ENCODE data around the gene ZBTB17. TPM values are rescaled to one million over a fixed set of nuclear protein-coding genes. Genes with fewer than 3 reads are reported as not detected.
"Not testable (repeated sequence)": the region's sequence is repeated elsewhere in the genome, so short reads cannot be mapped to it uniquely, and the experiment has no call there.

ZBTB17 gene
- total RNA-seq, 1 donor from 2014 or later, result 23.9 TPM

DNA sequence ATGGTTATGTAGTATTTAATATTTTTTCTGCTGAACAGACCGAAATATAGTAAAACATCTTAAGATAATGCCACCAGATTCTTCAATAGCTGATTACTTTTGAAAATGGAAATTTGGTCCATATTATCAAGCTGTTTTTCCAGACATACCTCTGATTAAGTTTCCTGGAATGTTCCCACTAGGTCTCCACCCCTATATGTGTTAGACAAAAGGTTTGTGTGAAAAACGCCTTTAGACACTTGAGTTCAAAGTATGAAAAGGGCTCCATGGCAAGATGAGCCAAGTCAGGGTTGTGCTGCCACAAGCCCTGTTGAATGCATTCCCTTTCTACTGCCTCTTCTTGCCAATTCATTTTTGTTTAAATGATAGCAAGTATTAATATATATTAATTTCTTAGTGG, 52.7 kb downstream of the ZBTB17 start:
- DNase-seq (ENCODE audit: low spot score), result no peak
- Mint-ChIP-seq H3K27me3 (ENCODE audit: low read depth) (no peaks in the 10 kb centered on the region), H3K9me3 (ENCODE audit: low read depth) (no peaks in the 10 kb centered on the region), H3K4me3 (ENCODE audit: unreplicated experiment) (no peak overlapping the region), H3K4me1 (ENCODE audit: low read depth) (peaks cover 53% of the 10 kb centered on the region), H3K36me3 (ENCODE audit: low read depth) (peaks cover 21% of the 10 kb centered on the region), H3K27ac (ENCODE audit: unreplicated experiment) (peak overlapping the region; percentile 76)
- TF ChIP-seq, protein P1, sequence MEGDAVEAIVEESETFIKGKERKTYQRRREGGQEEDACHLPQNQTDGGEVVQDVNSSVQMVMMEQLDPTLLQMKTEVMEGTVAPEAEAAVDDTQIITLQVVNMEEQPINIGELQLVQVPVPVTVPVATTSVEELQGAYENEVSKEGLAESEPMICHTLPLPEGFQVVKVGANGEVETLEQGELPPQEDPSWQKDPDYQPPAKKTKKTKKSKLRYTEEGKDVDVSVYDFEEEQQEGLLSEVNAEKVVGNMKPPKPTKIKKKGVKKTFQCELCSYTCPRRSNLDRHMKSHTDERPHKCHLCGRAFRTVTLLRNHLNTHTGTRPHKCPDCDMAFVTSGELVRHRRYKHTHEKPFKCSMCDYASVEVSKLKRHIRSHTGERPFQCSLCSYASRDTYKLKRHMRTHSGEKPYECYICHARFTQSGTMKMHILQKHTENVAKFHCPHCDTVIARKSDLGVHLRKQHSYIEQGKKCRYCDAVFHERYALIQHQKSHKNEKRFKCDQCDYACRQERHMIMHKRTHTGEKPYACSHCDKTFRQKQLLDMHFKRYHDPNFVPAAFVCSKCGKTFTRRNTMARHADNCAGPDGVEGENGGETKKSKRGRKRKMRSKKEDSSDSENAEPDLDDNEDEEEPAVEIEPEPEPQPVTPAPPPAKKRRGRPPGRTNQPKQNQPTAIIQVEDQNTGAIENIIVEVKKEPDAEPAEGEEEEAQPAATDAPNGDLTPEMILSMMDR (IDR thresholded peaks at IDR 0.05), result no peak

DNA sequence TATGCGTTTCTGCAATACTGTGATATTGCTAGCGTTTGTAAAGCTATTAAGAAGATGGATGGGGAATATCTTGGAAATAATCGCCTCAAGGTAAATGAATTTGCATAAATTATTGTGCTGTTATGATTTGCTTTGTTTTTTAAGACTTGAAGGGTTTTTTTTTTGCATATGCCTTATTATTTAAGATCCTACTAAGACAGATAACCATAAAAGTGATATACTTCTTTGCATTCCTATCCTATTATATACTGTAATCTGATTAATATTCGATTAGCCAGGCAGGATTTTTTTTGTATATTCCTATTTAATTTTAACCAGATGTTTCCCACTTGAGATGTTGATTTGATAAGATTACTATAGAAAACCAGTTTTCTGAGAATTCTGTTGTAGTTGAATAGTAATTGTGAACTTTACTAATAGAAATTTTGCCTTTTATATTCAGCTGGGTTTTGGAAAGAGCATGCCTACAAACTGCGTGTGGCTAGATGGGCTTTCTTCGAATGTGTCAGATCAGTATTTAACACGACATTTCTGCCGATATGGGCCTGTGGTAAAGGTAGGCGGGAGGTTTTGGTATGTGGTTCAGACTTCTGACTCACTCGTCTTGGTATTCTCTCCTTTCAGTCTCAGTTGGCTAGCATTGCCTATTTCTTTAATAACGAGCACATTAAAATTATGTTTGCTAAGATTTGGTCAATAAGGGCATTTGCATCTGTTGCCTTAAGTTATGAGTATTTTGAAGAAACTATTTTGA, 56.8 kb downstream of the ZBTB17 start:
- H3K4me1 Mint-ChIP-seq (ENCODE audit: low read depth), result peaks cover 61% of the 10 kb centered on the region
- no peak overlapping the region for H3K4me3 Mint-ChIP-seq (ENCODE audit: unreplicated experiment)
- no peaks in the 10 kb centered on the region for H3K9me3 Mint-ChIP-seq (ENCODE audit: low read depth)
- no peak for DNase-seq (ENCODE audit: low spot score)
- H3K27ac Mint-ChIP-seq (ENCODE audit: unreplicated experiment), result peak overlapping the region; percentile 72
- no peaks in the 10 kb centered on the region for H3K27me3 Mint-ChIP-seq (ENCODE audit: low read depth)
- TF ChIP-seq, protein P1 (IDR thresholded peaks at IDR 0.05), result no peak
- peaks cover 14% of the 10 kb centered on the region for H3K36me3 Mint-ChIP-seq (ENCODE audit: low read depth)

DNA sequence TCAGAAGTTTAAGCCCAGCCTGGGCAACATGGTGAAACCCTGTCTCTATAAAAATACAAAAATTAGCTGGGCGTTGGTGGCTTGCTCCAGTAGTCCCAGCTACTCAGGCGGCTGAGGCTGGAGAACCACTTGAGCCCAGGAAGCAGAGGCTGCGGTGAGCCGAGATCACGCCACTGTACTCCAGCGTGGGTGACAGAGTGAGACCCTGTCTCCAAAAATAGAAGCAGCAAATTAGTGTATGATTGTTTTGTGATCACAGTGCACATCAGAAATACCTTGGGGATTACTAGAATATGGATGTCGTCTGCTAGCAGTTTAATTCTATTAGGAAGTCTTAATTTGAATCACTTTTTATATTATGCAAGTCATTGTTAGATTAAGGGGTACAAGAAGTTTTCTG, 59.0 kb downstream of the ZBTB17 start:
- no peaks in the 10 kb centered on the region for H3K27me3 Mint-ChIP-seq (ENCODE audit: low read depth)
- H3K4me1 Mint-ChIP-seq (ENCODE audit: low read depth), result peaks cover 44% of the 10 kb centered on the region
- TF ChIP-seq, protein P1 (IDR thresholded peaks at IDR 0.05), result no peak
- H3K9me3 Mint-ChIP-seq (ENCODE audit: low read depth), result no peaks in the 10 kb centered on the region
- DNase-seq (ENCODE audit: low spot score), result no peak
- peak overlapping the region; percentile 88 for H3K27ac Mint-ChIP-seq (ENCODE audit: unreplicated experiment)
- peaks cover 13% of the 10 kb centered on the region for H3K36me3 Mint-ChIP-seq (ENCODE audit: low read depth)
- no peak overlapping the region for H3K4me3 Mint-ChIP-seq (ENCODE audit: unreplicated experiment)

DNA sequence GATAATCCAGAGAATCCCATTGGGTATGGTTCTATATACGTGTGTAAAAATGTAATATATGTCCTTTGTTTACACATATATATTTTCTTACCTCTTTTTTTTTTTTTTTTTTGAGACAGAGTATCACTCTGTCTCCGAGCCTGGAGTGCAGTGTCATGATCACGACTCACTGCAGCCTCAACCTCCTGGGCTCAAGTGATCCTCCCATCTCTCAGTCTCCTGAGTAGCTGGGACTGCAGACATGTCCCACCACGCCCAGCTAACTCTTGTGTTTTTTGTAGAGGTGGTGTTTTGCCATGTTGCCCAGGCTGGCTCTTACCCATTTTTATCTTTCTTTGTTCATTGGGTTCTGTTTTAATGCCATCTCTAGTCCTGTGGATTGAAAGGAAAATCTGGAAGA, 59.5 kb downstream of the ZBTB17 start:
- Mint-ChIP-seq H3K4me1 (ENCODE audit: low read depth) (peaks cover 42% of the 10 kb centered on the region), H3K9me3 (ENCODE audit: low read depth) (no peaks in the 10 kb centered on the region), H3K4me3 (ENCODE audit: unreplicated experiment) (no peak overlapping the region), H3K36me3 (ENCODE audit: low read depth) (peaks cover 14% of the 10 kb centered on the region), H3K27me3 (ENCODE audit: low read depth) (no peaks in the 10 kb centered on the region), H3K27ac (ENCODE audit: unreplicated experiment) (peak overlapping the region; percentile 88)
- TF ChIP-seq, protein P1 (IDR thresholded peaks at IDR 0.05), result no peak
- DNase-seq (ENCODE audit: low spot score), result no peak

DNA sequence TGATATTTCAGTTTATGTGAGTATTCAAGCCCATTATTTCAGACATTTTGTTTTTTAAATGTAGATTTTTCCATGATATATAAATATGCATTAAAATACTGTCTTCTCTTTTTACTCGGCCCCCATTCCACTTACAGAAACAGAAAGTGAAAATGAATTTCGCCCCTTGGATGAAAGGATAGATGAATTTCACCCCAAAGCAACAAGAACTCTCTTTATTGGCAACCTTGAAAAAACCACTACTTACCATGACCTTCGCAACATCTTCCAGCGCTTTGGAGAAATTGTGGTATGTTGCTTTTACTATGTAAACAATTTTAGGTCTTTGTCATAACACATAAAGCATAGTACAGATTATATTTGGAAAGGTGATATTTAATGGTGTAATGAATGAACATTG, 59.9 kb downstream of the ZBTB17 start:
- H3K36me3 Mint-ChIP-seq (ENCODE audit: low read depth), result peaks cover 15% of the 10 kb centered on the region
- H3K4me1 Mint-ChIP-seq (ENCODE audit: low read depth), result peaks cover 39% of the 10 kb centered on the region
- no peaks in the 10 kb centered on the region for H3K27me3 Mint-ChIP-seq (ENCODE audit: low read depth)
- TF ChIP-seq, protein P1 (IDR thresholded peaks at IDR 0.05), result no peak
- DNase-seq (ENCODE audit: low spot score), result no peak
- H3K27ac Mint-ChIP-seq (ENCODE audit: unreplicated experiment), result peak overlapping the region; percentile 0
- H3K4me3 Mint-ChIP-seq (ENCODE audit: unreplicated experiment), result no peak overlapping the region
- H3K9me3 Mint-ChIP-seq (ENCODE audit: low read depth), result no peaks in the 10 kb centered on the region

DNA sequence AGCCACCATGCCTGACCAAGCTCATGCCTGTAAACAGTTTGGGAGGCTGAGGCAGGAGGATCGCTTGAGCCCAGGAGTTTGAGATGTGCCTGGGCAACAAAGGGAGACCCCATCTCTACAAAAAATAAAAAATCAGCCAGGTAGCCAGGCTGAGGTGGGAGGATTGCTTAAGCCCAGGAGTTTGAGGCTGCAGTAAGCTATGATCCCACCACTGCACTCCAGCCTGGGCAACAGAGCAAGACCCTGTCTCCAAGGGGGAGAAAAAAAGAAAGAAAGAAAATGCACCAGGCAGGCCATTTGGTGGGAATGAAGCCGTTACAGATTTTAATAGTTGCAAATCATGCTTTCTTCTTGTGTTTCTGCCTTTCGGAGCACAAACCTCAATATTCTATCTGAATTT, 62.3 kb downstream of the ZBTB17 start:
- H3K4me3 Mint-ChIP-seq (ENCODE audit: unreplicated experiment); H3K27ac Mint-ChIP-seq (ENCODE audit: unreplicated experiment); H3K9me3 Mint-ChIP-seq (ENCODE audit: low read depth): not testable (repeated sequence)

More for the DNA sequence above, 62.3 kb downstream of the ZBTB17 start:
- not testable (repeated sequence) for H3K27me3 Mint-ChIP-seq (ENCODE audit: low read depth); DNase-seq (ENCODE audit: low spot score)
- Mint-ChIP-seq H3K36me3 (ENCODE audit: low read depth) (peaks cover 16% of the 10 kb centered on the region), H3K4me1 (ENCODE audit: low read depth) (peaks cover 29% of the 10 kb centered on the region)

Data from chondrocyte (in vitro differentiated cells).